HPDE6-E6E7 (cell line): ENCODE measurements around the gene OSBPL2.

Experiments
- DNase-seq: peaks from one replicate; pipeline ENCODE4 v3.0.0; 2011; ENCODE audit warnings: missing footprints; ENCODE audit errors: extremely low spot score

The OSBPL2 gene

DNA sequence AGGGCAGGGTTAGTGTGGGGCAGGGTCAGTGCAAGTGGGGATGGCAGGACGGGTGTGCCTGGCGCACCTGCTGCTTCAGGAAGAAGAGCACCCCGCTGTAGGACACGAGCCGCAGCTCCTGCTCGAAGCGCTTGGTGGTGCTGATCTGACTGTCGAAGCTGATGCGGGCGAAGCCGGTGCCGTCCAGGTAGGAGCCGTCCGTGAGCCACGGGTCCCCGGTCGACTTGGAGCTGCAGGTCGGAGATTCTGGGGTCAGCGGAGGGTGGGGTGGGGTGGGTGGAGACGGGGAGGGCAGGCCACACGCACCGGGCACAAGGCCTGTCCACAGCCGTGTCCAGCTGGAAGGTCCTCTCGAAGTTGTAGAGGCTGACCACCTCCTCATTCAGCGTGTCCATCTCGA lies 74.7 kb downstream of the OSBPL2 start:
- no peak for DNase-seq

DNA sequence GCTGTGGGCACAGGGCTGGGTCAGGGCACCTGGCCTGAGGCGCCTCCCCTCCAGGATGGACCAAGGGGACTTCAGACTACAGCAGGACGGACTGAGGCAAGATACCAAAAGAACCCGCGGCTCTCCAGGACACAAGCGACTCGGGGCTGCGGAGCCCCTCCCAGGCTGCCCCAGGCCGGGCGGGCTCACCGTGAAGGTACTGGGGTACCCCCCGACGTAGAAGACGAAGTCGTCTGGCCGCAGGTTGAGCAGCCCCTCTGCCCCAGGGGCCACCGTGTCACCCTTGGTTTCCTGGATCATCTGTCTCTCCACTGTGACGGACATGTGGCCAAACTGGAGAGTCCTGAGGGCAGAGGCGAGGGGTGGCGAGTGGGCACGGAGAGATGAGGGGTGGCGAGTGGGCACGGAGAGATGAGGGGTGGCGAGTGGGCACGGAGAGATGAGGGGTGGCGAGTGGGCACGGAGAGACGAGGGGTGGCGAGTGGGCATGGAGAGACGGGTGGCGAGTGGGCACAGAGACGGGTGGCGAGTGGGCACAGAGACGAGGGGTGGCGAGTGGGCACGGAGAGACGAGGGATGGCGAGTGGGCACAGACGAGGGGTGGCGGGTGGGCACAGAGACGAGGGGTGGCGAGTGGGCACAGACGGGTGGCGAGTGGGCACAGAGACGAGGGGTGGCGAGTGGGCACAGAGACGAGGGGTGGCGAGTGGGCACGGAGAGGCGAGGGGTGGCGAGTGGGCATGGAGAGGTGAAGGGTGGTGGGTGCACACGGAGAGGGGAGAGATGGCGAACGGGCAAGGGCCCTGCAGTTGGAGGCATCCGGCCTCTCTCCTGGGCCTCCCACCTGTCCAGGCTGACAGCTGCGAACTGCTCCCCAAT lies 75.4 kb downstream of the OSBPL2 start:
- no peak for DNase-seq

DNA sequence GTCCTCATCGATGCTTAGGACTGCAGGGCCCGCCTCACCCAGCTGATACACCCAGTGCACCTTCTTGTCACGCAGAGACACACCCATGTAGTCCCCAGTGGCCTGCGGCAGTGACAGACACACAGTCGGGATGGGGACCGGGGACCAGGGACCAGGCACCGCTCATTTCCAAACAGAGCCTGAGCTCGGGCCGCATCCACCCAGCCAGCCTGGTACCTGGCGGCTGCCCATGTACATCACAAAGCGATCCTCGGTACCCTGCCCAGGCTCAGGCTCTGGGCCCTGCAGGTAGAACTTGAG lies 76.0 kb downstream of the OSBPL2 start:
- DNase-seq: no peak

DNA sequence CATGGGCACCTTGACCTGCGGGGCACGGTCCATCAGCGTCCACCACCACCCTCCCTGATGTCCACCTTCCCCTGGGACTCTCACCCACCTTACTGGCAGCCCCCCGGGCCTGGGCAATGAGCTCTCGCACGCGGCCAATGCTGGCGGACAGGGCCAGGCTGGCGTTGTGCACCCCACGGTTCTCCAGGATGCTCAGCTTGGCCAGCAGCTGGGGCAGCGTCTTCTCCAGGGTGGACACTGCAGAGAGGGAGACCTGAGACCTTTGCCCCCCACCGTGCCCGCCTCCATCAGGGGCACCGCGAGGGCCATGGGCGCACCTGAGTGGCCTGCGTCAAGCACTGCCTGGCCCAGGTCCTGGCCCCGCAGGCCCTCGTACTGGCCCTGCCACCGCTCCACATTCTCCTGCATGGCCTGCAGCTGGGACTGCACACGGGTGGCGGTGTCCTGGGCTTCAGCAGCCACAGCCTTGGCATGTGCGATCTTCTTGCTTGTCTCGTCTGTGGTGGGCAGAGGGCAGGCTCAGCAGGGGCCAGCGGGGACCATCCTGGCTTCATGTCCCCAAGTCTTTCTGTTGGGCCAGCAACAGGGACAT lies 76.5 kb downstream of the OSBPL2 start:
- DNase-seq: no peak

DNA sequence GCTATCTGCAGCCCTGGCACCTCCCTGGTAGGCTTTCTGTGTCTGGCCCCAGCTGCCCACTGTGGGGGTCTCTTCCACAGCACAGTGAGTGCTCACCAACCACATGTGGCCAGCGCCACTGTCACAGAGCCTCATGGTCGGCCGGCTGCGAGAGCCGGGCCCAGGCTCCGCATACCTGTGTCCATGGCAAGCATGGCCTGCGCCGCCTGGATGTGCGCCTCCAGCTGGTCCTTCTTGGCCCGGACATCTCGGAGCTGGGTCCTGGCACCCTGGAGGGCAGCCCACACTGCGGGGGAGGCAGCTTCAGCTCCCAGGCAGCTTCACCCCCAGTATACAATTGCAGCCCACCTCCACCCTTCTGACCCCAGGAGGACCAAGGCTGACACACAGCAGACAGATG lies 77.5 kb downstream of the OSBPL2 start:
- no peak for DNase-seq

DNA sequence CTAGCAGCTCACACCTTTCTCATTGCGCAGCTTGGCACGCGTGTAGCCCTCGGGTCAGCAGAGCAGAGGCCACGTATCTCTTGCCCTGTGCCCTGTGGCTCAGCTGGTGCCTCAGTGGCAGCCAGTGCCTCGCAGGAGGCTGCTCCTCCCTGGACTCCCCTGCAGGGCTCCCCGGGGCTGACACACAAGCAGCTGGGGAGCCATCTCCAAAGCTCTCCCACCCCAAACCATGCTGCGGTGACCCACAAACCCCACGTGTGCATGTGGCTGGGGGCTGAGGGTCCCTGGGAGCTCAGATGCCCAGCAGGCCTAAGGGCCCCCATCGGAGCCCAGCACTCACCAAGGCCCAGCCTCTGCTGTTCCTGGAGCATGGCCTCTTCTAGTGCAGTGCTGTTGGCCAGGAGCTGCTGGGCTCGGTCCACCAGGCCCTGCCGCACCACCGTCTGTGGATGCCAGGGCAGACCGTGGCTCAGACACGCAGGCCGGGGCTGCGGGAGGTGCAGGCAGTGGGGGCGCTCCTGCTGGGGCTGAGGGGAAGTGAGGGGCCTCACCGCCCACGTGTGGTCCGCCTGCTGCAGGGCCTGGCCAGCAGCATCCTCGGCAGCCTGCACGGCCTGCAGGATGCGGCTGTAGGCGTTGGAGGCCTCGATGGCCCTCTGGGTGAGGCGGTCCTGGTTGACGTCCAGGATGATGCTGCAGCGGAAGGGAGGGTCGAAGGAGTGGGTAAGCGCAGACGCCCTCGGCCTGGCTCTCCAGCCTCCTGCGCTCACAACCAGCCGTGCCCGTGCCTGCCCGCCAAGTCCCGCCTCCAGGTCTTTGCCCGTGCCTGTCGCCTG lies 78.2 kb downstream of the OSBPL2 start:
- no peak for DNase-seq

DNA sequence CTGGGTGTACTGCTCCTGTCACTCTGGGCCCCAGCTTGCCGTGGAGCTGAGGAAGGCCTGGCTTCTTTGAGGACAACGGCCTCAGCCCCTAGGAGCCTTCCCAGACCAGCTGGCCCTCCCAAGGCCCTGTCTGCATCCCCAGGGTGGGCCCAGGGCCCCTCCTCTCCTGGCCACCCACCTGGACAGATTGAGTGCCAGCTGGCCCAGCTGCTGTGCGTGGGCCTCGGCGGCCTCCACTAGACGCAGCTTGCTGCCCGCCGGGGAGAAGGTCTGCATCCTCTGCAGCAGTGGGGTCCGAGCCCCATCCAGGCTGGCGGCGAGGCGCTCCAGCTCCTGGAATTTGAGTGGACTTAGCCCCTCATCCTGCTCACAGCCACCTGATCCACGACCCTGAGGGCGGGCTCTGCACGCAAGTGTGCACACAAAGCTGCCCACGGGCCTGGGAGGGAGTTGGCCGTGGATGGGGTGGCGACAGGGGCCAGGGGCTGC lies 78.9 kb downstream of the OSBPL2 start:
- no peak for DNase-seq

DNA sequence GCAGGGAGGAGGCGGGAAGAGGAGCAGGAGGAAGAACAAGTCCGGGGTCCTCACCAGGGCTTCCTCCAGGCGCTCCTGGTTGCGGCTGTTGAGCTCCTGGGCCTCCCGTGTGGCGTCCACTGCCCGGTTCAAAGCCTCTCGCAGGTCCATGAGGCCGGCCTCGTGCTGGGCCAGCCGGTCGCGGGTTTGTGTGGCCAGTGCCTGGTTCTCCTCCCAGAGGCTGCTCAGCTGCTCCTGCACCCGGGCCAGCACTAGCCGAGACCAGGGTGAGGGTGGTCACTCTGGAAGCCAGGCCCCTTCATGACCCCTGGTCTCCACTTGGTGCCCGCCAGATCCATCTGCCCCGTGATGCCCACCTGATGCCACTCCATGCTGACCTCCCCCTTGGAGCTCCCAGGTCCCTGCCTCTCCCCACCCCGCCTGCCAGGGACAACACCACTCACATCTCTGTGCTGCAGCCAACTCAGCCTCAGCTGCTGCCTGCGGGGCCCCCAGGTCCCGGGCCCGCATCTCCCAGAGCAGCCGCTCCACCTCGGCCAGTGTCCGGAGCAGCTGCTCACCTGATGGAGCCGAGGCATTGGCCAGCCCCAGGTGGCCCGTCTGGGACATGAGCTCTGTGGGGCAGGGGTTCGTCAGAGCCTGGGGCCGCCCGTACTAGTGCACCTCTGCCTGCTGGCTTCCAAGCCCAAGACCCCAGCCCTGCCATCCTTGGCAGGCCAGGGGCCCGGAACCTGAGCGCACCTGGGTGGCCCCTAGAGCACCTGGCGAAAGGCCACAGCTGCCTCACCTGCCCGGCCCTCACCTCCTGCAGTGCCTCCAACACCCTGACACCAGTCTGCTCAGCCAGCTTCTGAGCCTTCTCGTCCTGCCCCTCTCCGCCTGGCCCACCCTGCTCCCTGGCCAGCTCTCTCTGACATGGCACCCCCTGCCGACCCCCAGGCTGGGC lies 80.4 kb downstream of the OSBPL2 start:
- DNase-seq: no peak

DNA sequence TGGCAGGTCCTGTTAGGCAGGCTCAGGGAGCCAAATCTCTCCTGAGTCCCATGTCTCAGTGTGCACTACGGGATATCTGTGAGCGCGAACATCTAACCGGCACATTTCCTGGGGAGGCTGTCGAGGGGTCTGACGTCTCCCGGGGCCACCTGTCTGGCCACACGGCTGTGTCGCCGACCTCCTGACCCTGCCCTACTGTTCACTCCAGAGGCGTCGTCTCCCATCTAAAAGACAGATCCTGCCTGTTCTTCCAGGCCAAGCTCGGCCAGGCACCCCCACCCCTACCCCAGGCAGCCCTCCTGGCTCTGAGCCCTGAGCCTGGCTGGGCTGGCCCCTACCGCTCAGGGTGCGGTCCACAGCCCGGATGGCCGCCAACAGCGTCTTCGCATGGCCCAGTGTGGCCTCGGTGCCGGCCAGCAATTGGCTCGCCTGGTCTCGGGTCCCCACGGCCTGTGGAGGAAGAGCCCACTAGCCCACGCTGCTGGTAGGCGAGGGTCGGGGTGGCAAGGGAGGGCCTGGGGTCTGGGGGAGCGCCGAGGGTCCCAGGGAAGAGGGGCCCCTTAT lies 81.1 kb downstream of the OSBPL2 start:
- no peak for DNase-seq

DNA sequence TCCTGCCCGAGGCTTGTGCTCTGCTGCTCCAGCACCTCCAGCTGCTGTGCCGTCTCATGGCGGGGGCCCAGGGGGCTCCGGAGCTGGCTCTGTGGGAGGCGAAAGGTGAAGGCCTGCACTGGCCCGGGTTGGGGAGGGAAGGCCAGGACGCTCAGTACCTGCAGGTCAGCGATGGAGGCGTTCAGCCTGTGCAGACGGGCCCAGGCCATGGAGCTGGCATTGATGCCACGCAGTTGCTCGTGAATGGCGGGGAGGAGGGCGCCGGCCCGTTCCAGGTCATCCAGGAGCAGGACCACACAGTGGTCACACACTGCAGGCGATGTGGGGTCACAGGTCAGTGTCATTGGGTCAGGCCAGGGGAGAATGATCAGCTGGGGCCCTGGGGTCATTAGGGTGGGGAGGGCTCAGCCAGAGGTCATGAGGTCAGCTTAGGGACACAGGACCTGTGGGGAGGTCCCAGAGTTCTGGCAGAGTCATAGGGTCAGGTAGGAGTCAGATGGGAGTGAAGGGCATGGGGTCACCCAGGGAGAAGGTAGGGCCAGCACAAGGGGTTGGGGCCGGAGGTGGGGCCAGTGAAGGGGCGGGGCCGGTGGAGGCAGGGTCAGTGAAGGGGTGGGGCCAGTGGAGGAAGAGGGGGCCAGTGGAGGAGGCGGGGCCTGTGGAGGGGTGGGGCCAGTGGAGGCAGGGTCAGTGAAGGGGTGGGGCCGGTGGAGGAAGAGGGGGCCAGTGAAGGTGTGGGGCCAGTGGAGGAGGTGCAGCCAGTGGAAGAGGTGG lies 82.4 kb downstream of the OSBPL2 start:
- DNase-seq: no peak

DNA sequence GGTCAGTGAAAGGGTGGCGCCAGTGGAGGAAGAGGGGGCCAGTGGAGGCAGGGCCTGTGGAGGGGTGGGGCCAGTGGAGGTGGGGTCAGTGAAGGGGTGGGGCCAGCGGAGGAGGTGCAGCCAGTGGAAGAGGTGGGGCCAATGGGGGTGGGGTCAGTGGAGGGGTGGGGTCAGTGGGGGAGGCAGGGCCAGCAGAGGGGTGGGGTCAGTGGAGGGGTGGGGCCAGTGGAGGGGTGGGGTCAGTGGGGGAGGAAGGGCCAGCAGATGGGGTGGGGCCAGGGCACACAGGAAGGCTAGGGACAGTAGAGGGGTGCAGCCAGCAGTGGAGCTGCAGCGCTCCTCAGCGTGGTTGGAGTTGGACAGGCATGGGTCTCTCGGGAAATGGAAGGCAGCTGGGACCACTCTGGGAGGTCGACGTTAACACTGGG lies 83.2 kb downstream of the OSBPL2 start:
- DNase-seq: peak; percentile 72

DNA sequence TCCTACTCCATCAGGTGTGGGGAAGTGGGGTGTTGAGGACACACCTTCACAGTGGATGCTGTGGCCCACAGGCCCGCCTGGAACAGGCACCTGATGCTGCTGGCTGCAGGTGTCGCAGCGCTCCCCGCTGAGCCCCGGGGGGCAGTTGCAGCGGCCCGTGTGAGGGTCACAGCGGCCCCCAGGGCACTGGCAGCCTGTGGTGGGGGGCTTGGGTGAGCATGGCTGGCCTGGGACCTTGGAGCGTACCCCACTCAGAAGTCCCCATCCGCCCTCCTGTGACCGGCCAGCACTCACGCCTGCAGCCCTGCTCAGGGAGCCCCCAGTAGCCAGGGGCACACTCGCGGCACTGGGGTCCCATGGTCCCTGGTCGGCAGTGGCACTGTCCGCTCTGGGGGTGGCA lies 83.7 kb downstream of the OSBPL2 start:
- DNase-seq: no peak

DNA sequence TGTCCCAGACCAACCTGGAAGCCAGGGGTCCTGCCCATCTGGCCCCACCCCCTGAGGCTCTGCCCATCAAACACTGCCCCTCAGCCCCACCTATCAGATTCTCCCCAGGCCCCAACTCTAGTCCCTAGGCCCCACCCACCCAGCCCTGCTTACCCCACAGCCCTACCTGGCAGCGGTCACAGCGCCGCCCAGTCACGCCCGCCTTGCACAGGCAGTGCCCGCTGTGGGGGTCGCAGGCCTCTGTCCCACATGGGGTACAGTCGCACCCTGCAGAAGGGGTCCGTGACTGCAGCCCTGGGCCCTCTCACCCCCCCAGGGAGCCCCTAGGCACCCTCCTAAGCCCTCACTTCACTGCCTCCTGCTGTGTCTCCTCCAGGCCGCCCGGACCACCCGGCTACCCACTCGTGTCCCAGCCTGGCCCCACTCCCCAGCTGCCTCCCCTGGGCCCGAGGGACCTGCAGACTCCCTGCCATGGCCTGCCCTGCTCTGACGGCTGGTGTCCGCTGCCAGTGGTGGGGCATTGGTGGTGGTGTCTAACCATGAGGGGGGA lies 84.2 kb downstream of the OSBPL2 start:
- DNase-seq: no peak

DNA sequence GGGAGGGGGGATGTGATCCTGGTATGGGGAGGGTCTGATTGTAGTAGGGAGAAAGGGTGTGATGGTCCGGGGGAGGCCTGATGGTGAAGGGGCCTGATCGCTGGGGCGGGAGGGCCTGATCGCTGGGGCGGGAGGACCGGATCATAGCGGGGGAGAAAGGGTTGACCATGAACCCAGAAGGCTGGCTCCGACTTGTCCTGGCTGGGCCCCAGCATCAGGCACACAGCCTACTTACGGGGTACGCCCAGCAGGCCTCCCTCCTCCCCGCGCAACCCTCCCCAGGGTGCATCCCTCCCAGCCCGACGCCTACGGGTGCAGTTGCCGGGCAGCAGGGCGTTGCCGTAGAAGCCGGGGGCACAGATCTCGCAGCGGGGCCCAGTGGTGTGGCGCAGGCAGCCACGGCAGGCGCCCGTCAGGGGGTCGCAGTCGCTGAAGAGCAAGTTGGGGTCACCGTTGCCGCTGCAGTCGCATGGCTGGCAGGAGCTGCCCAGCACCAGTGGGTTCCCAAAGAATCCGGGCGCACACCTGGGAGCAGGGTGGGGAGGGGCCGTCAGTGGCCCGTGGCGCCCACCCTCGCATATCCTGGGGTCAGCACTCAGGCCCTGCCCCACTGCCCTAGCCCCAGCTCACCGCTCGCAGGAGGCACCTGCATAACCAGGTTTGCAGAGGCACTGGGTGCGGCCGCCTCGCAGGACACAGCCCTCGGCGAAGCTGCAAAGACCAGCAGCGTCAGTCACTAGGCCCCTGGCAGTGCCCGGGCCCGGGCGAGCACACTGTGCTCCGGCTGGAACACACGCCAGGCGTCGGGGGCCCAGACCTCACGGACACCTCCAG lies 85.0 kb downstream of the OSBPL2 start:
- DNase-seq: no peak

DNA sequence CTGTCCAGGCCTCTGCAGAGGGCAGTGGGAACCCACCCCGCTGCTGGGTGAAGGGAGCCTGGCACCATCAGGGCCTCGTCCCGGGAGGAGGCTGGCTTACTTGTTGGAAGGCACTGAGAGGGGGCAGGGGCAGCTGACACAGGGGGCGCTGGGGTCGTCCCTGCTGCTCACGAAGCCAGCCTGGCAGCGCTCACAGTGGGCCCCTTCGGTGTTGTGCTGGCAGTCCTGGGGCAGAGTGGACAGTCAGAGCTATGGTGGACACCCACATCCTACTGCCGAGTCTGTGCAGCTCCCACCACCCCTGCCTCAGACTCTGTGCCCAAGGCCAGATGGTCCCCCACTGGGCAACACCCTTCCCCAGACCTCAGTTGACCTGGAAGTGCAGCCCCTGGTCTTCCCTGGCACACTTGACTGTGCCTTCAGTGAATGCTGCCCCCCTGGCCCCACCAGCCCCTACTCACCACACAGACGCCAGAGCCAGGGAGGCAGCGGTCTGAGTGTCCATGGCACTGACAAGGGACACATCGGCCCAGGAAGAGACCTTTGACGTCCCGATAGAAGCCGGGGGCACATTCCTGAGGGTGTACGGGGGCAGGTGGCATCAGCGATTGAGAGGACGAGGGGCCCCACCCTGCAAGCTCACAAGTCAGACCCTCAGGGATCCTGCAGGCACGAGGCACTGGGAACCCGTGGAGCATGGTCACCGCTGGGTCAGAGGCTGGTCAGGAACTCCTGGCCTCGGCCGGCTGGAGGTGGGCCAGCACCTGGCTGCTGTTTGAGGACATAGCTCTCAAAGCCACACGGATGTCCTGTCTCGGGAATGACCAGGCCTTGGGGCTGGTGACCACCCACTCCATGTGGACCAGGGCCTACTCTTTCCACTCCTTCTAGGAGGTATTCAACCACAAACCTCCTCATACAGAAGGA lies 85.9 kb downstream of the OSBPL2 start:
- no peak for DNase-seq

DNA sequence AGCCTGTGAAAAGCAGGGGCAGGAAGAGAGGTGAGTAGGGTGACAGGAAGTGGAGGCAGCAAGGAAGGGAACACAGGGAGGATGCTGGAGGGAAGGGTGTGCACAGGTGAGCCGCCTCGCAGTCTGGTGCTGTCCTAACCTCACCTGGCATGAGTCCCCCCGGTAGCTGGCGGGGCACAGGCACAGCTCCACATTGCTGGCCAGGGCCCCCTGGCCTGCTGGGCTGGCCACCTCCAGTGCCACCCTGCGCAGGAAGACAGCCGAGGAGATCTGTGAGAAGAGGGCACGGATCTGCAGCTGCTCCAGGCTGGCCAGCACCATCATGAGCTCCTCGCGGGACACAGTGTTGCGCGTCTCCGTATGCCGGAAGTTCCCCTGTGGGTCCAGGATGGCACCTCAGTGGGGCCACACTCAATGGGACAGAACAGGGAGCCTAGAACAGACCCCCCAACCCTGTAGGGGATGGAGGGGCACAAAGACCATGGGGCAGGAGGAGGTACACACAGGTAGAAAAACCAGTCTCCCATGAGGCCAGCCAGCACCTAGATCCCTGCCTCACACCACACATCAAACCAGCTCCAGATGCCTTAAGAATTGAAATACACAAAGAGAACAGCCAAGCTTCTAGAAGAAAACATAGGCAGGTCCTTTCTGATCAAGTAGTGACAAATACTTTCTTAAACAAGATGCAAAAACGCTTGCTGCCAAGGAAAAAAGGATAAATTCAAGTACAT lies 87.0 kb downstream of the OSBPL2 start:
- no peak for DNase-seq

DNA sequence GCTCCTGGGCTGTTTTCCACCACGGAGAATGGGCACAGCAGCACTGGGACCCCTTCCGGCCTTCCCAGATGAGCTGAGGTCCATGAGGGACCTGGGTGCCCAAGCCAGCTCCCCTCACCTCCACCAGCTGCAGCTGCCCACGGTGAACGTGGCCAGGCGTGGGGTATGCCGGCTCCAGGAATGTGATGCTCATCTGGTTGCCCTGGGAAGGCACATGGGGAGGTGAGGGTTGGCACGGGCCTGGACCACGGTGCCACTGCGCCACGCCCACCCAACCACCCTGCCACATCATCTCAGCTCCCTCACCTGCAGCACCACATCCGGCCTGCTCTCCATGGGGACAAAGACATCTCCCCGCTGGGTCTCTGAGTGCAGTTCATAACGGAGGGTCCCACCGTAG lies 88.2 kb downstream of the OSBPL2 start:
- no peak for DNase-seq
